NCI-H69 (cell line): Measurements from ENCODE around the gene CTIF.

ENCODE experiments used
- DNase-seq: peaks from one replicate; lab custom pipeline; 2025; lab: John Stamatoyannopoulos, UW

CTIF gene

GRCh38 chr18:48602759-48603390 is 64.0 kb downstream of the CTIF start:
- no peak for DNase-seq

DNA sequence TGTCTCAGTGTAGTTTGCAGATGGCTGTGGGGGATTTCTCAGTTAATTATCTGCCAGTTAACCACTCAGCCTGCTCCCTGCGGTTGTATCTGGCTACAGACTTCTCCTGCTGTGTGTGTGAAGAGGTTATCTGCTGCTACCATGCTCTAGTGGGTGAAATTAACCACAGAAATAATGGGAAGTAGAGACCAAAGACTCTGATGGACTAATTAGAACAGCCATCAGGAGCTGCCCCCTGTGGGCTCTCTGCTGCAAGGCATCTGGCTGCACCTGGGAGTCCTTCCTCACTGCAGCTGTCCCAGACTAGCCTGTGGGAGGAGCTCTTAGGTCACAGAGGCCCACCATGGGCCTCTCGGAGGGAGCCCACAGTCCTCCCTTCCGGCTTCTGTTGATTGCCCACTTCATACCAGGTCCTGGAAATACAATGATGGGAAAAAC is 66.6 kb downstream of the CTIF start:
- DNase-seq, result peak; percentile 95

DNA sequence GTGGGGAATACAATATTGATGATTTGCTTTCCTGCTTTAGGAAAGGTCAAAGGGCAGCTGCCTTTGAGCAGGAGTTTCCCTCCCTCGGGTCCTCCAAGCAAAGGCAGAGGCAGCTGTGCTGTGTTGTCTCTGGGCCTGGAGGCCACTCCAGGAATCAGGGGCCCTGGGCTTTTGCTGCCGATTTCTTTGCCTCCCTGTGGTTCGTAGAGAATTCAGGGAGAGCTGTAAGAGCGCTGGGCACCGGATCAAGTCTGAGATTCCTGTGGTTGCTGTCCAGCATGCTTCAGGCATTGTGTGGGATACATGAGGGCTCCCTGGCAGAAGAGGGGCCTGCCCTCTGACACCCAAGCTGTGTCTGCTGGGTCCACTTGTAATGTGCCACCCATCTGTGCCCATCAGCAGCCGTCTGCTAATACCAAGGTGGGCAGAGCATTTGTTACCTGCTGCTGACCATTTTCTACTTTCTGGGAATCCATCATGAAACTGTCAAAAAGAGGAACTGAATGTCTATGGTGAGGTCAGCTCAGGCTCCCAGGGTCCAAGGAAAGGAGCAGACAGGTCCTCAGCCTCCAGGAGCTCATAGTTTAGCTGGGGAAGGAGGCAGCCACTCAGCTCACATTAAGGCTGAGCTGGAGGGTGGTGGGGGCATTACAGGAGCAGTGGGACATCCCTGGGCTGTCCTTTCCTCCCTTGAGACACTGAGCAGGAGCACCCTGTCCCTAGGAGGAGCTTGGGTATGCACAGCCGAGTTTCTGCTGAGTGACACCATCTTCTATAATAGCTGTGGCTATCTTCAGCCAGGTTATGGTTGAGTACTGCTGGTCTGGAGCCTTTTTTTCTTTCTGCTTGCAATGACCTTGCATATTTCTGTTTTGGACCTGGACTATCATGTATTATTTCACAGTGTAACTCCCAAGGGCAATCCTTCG is 68.5 kb downstream of the CTIF start:
- no peak for DNase-seq

- DNase-seq, result no peak
Observed at GRCh38 chr18:48608581-48608980, 69.8 kb downstream of the CTIF start.

GRCh38 chr18:48609114-48609513 is 70.3 kb downstream of the CTIF start:
- DNase-seq, result no peak

GRCh38 chr18:48609820-48610815 is 71.3 kb downstream of the CTIF start:
- DNase-seq, result no peak

- no peak for DNase-seq
Observed at GRCh38 chr18:48611203-48611602, 72.4 kb downstream of the CTIF start.

GRCh38 chr18:48611785-48612480 is 73.1 kb downstream of the CTIF start:
- DNase-seq, result no peak

GRCh38 chr18:48612511-48612910 is 73.7 kb downstream of the CTIF start:
- no peak for DNase-seq

DNA sequence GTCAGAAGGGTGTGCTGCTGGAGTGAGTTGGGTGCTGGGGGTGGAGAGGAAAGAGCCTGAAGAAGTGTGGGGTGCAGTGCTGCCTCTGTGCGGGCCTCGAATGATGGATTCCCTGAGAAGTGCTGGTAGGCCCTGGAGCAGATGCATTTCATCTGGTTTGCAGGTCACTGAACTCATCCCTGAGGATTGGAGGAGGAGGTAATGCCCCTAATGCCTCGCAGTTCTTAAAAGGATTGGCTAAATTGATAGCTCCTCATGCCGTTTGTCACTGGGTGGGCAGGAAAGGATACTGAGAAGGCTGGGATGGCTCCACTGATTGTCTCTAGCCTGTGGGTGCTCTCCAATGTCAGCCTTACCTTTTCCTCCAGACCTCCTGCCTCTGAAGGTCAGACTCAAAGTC is 74.1 kb downstream of the CTIF start:
- no peak for DNase-seq

DNA sequence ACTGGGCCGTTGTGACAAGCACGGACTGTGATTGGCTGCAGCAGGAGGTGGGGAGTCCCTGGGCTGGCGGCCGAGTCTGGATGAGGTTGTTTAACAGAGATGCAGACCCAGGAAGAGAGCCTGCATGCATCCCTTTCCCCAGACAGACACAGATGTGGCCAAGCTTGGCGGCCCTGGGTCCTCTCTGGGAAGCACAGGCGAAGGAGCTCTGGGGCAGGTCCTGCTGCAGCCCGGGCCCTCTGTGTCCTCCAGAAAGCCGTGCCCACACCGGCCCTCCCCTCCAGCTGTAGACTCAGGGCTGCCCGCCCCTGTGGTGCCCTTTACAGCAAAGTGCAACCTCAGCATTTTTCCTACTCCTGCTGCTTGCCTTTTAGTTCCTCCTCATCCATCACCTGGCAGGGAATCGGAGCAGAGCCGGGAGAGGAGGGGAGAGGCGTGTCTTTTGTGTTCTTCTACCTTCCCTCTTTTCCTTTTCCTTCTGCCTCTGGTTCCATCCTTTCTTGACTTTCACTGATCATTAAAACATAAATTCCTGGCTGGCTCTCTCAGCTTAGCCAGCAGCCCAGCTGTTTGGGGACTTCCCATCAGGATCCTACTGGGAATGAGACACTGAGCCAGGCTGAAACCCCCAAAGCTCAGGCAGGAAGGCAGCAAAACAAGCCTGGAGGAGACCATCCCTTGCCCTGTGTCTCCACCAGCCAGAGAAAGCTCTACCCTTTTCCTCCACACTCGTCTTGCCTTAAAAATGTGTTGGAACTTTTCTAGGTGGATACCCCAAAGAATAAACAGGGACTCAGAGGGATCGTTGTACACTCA is 75.0 kb downstream of the CTIF start:
- DNase-seq, result no peak

DNA sequence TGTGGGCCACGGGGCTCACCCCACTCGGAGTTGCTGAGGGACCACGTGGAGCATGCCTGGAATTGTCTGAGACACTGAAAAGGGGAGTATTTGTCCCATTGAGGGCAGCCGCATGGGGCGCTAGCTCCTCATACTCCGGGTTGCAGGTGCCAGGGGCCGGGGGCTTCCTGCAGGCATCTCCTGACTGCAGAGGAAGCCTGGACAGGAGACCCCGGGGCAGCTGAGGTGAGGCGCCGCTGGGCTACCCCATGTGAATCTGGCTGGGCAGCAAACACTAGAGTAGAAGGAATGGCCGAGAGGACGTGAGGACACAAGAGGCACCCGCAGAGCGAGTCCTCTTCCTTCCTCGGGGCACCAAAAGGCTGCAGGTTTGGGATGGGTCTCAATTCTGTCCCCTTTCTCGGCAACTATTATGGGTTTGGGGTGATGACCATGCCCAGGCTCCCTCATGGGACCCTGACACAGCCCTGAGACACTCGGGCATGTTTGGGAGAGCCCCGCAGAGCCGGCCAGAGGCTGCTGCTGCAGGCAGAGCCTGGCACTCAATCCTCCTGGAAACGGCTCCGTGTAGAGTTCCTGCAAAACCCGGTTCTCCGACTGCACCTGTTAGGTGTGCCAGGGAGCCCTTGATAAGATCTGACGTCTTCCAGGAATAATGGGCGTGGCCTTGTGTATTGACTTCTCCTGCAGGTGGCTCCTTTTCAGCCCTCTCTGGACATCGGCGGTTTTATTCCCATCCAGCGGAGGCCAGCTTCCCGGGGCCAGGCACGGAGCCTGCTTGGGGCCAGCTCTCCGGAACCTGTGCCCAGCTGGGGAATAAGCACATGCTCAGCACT is 77.0 kb downstream of the CTIF start:
- no peak for DNase-seq

GRCh38 chr18:48616484-48617255 is 77.8 kb downstream of the CTIF start:
- DNase-seq, result no peak

DNA sequence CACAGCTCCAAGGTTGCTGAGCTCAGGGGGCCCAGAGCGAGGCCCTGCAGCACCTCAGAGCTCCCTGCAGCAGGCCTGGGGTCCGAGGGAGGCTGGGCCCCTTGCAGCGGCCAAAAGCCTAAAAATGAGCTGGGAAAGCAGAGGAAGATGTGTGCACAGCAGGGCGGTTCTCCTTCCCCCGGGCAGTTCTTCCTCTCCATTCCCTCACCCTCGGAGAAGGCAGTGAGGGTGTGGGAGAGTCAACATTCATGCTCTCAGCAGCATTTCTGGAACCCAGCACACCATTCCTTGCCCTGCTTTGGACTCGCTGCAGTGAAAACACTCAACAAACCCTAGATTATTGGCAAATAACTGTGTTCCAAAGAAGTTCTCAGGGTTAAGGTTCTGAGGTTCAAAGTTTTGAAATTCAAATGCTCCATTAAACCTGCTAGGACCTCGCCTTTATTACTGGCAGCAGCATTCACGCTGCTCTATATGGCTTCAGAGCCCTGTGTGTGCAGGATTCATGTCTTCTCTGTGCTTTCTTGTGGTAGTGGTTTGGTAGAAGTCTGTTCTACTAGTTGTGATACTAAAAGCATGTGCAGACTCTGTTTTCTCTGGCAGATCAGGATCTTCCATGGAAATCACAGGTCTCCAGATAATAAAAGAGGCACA is 79.1 kb downstream of the CTIF start:
- no peak for DNase-seq

- DNase-seq, result no peak
Observed at GRCh38 chr18:48619016-48619415, 80.2 kb downstream of the CTIF start.

- DNase-seq, result no peak
Observed at GRCh38 chr18:48619501-48619900, 80.7 kb downstream of the CTIF start.

DNA sequence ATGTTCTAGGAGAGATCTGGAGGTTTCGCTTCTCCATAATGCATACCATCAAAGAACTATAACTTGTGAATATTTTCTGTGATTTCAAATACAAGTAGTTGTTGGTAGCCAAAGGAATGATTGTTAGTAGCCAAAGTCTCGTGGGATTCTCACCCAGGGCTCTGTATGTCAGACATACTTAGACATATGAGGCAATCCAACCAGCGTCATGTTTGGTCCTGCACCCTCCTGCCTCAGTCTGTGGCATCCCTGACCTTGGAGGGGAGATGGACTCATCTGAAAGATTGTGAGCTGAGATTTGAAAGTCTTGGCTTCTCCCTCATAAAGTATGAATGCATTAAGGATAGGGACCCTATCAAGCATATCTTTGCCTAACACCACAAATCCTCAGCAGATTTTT is 81.2 kb downstream of the CTIF start:
- DNase-seq, result no peak

- no peak for DNase-seq
Observed at GRCh38 chr18:48621240-48621639, 82.4 kb downstream of the CTIF start.
